ENCODE data around the gene PDE4B.

Gene PDE4B

GRCh38 chr1:66251546-66251945 is 458.9 kb downstream of the PDE4B start:
- TF ChIP-seq CTCF (IDR thresholded peaks at IDR 0.05; ENCODE audit: control insufficient read depth, extremely low read depth, insufficient read depth), result no peak
- no peak for DNase-seq (ENCODE audit: low read depth)
- H3K4me3 ChIP-seq (ENCODE audit: low read depth, low read length), result no peak overlapping the region

- TF ChIP-seq CTCF (IDR thresholded peaks at IDR 0.05; ENCODE audit: control insufficient read depth, extremely low read depth, insufficient read depth), result peak; percentile 88
- H3K4me3 ChIP-seq (ENCODE audit: low read depth, low read length), result no peak overlapping the region
- peak; percentile 42 for DNase-seq (ENCODE audit: low read depth)
Observed at GRCh38 chr1:66253330-66253921, 460.7 kb downstream of the PDE4B start.

- DNase-seq (ENCODE audit: low read depth), result no peak
- H3K4me3 ChIP-seq (ENCODE audit: low read depth, low read length), result no peak overlapping the region
- no peak for TF ChIP-seq CTCF (IDR thresholded peaks at IDR 0.05; ENCODE audit: control insufficient read depth, extremely low read depth, insufficient read depth)
Observed at GRCh38 chr1:66254785-66255184, 462.1 kb downstream of the PDE4B start.

GRCh38 chr1:66256629-66257572 is 464.2 kb downstream of the PDE4B start:
- TF ChIP-seq CTCF (IDR thresholded peaks at IDR 0.05; ENCODE audit: control insufficient read depth, extremely low read depth, insufficient read depth), result no peak
- H3K4me3 ChIP-seq (ENCODE audit: low read depth, low read length), result no peak overlapping the region
- no peak for DNase-seq (ENCODE audit: low read depth)

- no peak for DNase-seq (ENCODE audit: low read depth)
- no peak for TF ChIP-seq CTCF (IDR thresholded peaks at IDR 0.05; ENCODE audit: control insufficient read depth, extremely low read depth, insufficient read depth)
- no peak overlapping the region for H3K4me3 ChIP-seq (ENCODE audit: low read depth, low read length)
Observed at GRCh38 chr1:66258404-66259105, 465.9 kb downstream of the PDE4B start.

GRCh38 chr1:66261364-66261763 is 468.7 kb downstream of the PDE4B start:
- TF ChIP-seq CTCF (IDR thresholded peaks at IDR 0.05; ENCODE audit: control insufficient read depth, extremely low read depth, insufficient read depth), result no peak
- no peak for DNase-seq (ENCODE audit: low read depth)
- no peak overlapping the region for H3K4me3 ChIP-seq (ENCODE audit: low read depth, low read length)

Measured in LNCaP clone FGC (cell line).